Activated naive CD8-positive, alpha-beta T cell treated with anti-CD3 and anti-CD28 coated beads, Interleukin-2, amount 10 ng/mL, durations not matched to agents 7 days and 5 days (primary cell): ENCODE measurements around the gene RNGTT. TPM values are rescaled to one million over a fixed set of nuclear protein-coding genes. Genes with fewer than 3 reads are reported as not detected.
A peak's percentile ranks its signal among the peaks of the same experiment; 100 is the strongest.

Source experiments
- ATAC-seq: fragments of 150-1000 bp; cut with Tn5 transposase; one replicate; pipeline ENCODE4 v1.10.0; 2021; ENCODE audit warnings: low read depth, moderate library complexity
- POLR2A ChIA-PET: fragments of 350-600 bp; sonication (Branson Sonifier 250); formaldehyde crosslinking; loops from one replicate; lab custom pipeline; 2021; ENCODE audit warnings: antibody characterized with exemption; lab: Charles Lee
- DNase-seq: peaks from one replicate; pipeline ENCODE4 v3.0.0; 2021
- H3K27ac Mint-ChIP-seq: one replicate; pipeline ENCODE4 v1.8.0; 2022; ENCODE audit warnings: mild to moderate bottlenecking, mixed read lengths
- H3K27me3 Mint-ChIP-seq: one replicate; pipeline ENCODE4 v1.8.0; 2022; ENCODE audit warnings: mild to moderate bottlenecking, moderate library complexity, mixed read lengths
- H3K36me3 Mint-ChIP-seq: one replicate; pipeline ENCODE4 v1.8.0; 2021; ENCODE audit warnings: mild to moderate bottlenecking, mixed read lengths
- H3K4me1 Mint-ChIP-seq: one replicate; pipeline ENCODE4 v1.8.0; 2021; ENCODE audit warnings: mixed read lengths
- H3K4me3 Mint-ChIP-seq: one replicate; pipeline ENCODE4 v1.8.0; 2022; ENCODE audit warnings: mild to moderate bottlenecking, moderate library complexity, mixed read lengths
- H3K9me3 Mint-ChIP-seq: one replicate; pipeline ENCODE4 v1.8.0; 2021; ENCODE audit warnings: mixed read lengths
- total RNA-seq, 2 experiments: library from RNA; stranded (reverse); gene quantifications; one replicate each; pipeline ENCODE4 v1.2.3, GENCODE V29; 2021

The RNGTT gene
- total RNA-seq, 2 experiments from 2014 or later: 19.9 to 20.1 TPM

DNA sequence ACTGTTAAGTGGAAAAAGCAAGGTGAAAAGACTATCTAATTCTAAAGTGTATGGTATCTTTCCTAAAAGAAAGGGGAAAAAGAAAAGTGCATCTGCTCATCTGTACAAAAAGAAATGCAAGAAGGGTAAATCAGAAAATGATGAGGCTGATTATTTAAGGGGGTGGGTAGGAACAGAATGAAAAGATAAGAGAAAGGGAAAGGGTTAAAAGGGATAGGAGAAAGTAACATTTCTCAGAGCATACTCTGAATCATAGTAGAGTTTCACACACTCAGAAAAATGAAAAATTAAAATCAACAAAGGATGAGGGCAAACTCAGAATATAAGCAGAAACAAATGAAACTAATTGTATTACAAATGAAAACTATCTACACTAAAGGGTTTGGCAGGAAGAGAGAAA, 79.1 kb downstream of the RNGTT start:
- DNase-seq: no peak
- peaks cover 30% of the 10 kb centered on the region for H3K36me3 Mint-ChIP-seq
- H3K27ac Mint-ChIP-seq: no peak overlapping the region
- POLR2A ChIA-PET: no interaction called here
- H3K4me3 Mint-ChIP-seq: no peak overlapping the region
- H3K27me3 Mint-ChIP-seq: no peaks in the 10 kb centered on the region
- no peaks in the 10 kb centered on the region for H3K9me3 Mint-ChIP-seq
- no peak for ATAC-seq
- no peaks in the 10 kb centered on the region for H3K4me1 Mint-ChIP-seq

GRCh38 chr6:88882536-88882935, 80.9 kb downstream of the RNGTT start:
- POLR2A ChIA-PET: no interaction called here
- Mint-ChIP-seq H3K9me3 (no peaks in the 10 kb centered on the region), H3K4me1 (no peaks in the 10 kb centered on the region), H3K27me3 (no peaks in the 10 kb centered on the region), H3K4me3 (no peak overlapping the region), H3K27ac (no peak overlapping the region), H3K36me3 (peaks cover 27% of the 10 kb centered on the region)
- ATAC-seq (no peak), DNase-seq (no peak)

DNA sequence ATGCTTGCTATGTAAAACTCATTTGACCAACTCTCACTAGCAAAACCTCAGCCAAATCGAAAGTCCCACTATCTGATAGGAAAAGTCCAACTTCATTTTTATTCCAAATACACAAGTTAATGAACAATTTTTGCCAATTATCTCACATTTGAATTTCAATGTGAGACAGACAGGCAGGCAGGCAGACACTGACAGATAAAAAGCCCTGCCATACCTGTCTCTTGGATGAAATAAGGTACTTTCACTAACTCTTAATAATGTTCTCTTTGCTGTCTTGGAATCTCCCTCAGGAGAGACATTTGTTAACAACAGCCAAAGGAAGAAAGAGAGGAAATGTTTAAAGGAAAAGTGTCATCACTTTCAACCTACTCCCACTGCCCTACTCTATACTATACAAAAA, 82.0 kb downstream of the RNGTT start:
- Mint-ChIP-seq H3K4me1 (no peaks in the 10 kb centered on the region), H3K36me3 (peaks cover 20% of the 10 kb centered on the region), H3K27ac (no peak overlapping the region), H3K27me3 (no peaks in the 10 kb centered on the region), H3K4me3 (no peak overlapping the region), H3K9me3 (no peaks in the 10 kb centered on the region)
- ATAC-seq: no peak
- POLR2A ChIA-PET: no interaction called here
- no peak for DNase-seq

DNA sequence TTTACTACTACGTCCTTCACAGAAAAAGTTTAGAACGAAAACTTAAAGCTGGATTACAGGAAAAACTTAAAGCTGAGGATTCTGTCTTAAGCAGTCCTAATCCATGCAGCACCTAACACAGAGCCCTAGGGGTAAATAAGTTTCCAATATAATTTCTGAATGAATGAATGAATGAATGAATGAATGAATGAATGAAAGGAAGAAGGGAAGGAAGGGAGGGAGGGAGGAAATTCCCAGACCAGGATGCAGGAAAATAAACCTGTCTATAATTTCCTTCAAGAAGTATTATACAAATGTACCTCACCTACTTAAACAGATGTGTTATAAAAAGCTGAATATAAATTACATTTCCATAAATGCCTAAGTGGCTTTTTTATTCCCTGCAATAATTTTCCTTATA, 83.4 kb downstream of the RNGTT start:
- ATAC-seq: no peak
- Mint-ChIP-seq H3K27ac (no peak overlapping the region), H3K4me3 (no peak overlapping the region), H3K36me3 (peaks cover 9% of the 10 kb centered on the region), H3K27me3 (no peaks in the 10 kb centered on the region), H3K9me3 (no peaks in the 10 kb centered on the region), H3K4me1 (no peaks in the 10 kb centered on the region)
- no peak for DNase-seq
- POLR2A ChIA-PET: no interaction called here

DNA sequence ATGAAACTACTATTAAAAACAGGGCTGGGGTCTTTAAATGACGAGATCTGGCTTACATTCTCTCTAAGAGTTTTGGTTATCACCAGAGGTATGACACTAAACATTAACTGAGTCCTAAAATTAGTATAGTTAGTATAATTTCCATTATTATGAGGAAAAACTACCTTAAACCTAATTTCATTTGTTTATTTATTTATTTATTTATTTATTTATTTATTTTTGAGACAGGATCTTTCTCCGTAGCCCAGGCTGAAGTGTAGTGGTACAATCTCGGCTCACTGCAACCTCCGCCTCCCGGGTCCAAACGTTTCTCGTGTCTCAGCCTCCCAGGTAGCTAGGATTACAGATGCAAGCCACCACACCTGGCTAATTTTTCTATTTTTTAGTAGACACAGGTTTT, 85.5 kb downstream of the RNGTT start:
- POLR2A ChIA-PET: no interaction called here

GRCh38 chr6:88872962-88873361, 90.5 kb downstream of the RNGTT start:
- no peak overlapping the region for H3K4me3 Mint-ChIP-seq
- H3K27ac Mint-ChIP-seq: no peak overlapping the region
- DNase-seq (no peak), ATAC-seq (no peak)
- H3K9me3 Mint-ChIP-seq: no peaks in the 10 kb centered on the region
- H3K36me3 Mint-ChIP-seq: peaks cover 3% of the 10 kb centered on the region
- POLR2A ChIA-PET: no interaction called here
- no peaks in the 10 kb centered on the region for H3K27me3 Mint-ChIP-seq
- peaks cover 5% of the 10 kb centered on the region for H3K4me1 Mint-ChIP-seq

More for the DNA sequence above, 85.5 kb downstream of the RNGTT start:
- DNase-seq: no peak
- Mint-ChIP-seq H3K4me3 (no peak overlapping the region), H3K27ac (no peak overlapping the region), H3K4me1 (peaks cover 2% of the 10 kb centered on the region), H3K9me3 (no peaks in the 10 kb centered on the region), H3K36me3 (peaks cover 2% of the 10 kb centered on the region), H3K27me3 (no peaks in the 10 kb centered on the region)
- no peak for ATAC-seq

DNA sequence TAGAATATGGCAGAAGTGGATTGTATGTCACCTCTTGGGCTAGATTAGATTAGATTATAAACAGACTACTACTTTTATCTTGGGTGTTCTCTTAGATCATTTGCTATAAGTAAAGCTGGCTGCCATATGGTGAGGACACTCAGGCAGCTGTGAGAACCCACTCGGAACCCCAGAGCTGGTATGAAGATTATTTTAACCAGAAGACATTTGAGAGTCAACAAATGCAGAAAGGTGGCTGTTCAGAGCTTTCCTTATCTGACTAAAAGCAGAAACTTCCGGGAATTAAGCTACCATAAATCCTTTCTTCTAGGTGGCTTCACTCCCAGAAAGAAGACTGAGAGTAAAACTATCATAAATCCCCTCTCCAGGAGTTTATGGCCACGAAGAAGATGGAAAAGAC, 91.9 kb downstream of the RNGTT start:
- DNase-seq: no peak
- Mint-ChIP-seq H3K27ac (no peak overlapping the region), H3K36me3 (peaks cover 5% of the 10 kb centered on the region), H3K9me3 (no peaks in the 10 kb centered on the region), H3K4me1 (peaks cover 5% of the 10 kb centered on the region), H3K4me3 (no peak overlapping the region), H3K27me3 (no peaks in the 10 kb centered on the region)
- ATAC-seq: no peak
- POLR2A ChIA-PET: no interaction called here

DNA sequence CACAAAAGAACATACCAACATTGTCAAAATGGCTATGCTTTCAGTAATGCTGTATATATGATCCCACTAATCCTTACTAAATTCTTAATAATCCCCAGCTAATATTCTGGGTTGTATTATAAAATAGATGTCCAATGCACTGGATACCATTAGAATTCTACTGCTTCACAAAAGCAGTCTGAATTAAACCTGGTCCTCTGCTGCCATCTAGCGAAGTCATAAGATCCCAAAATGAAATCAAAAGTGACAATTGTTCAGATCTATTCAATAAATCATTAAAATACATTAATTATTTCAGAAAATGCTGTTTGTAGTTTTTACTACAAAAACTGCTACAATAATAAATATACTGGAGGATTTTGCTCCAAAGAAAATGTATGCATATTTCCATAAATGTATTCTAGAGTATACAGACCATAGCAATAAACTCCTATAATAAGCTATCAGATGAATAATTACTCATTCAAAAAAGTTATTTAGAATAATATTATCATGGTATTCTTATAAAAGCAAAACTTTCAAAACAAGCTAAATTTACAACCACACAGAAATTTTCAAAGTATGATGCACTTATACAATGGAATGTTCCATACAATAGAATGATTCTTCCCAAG, 92.6 kb downstream of the RNGTT start:
- H3K4me1 Mint-ChIP-seq: peaks cover 10% of the 10 kb centered on the region
- H3K27ac Mint-ChIP-seq: no peak overlapping the region
- no peaks in the 10 kb centered on the region for H3K27me3 Mint-ChIP-seq
- ATAC-seq (no peak), DNase-seq (no peak)
- POLR2A ChIA-PET: interaction anchor here (0.6 kb wide), 1 partner anchor 50 kb away, joined by 3 read pairs; no protein-coding TSS in a partner anchor
- H3K36me3 Mint-ChIP-seq: peaks cover 7% of the 10 kb centered on the region
- no peak overlapping the region for H3K4me3 Mint-ChIP-seq
- no peaks in the 10 kb centered on the region for H3K9me3 Mint-ChIP-seq

DNA sequence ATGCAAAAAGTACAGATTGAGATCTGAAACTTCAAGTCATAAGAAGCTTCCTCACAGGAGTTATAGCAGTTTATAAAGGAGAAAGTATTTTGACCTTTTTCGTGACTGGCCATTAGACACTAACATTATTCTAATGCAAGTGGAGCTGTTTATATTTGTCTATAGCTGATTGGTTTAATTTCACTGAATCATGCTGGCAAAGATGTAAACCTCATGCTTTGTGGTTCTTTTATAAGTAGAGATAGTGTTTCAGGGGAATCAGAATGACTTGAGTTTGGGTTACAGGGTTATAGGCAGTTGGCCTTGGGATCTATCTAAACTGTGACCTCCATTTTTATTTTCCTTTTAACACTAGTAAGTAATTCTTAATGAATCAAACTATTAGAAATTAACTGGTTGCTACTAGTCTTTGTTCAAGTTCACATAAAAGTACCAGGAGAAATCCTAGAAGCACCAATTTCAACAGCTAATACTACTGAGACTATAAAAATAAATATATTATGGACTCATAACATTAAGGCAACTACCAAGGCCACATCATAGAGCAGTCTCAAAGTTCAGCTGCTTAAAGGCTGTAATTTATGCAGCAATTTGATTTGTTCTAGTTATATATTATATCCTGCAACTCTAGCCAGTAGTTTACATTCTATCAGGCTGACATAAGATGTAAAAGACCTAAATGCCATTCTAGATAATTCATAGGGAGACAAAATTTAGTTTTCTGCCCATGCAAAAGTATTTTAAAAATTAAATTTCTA, 94.0 kb downstream of the RNGTT start:
- DNase-seq: no peak
- H3K9me3 Mint-ChIP-seq: no peaks in the 10 kb centered on the region

DNA sequence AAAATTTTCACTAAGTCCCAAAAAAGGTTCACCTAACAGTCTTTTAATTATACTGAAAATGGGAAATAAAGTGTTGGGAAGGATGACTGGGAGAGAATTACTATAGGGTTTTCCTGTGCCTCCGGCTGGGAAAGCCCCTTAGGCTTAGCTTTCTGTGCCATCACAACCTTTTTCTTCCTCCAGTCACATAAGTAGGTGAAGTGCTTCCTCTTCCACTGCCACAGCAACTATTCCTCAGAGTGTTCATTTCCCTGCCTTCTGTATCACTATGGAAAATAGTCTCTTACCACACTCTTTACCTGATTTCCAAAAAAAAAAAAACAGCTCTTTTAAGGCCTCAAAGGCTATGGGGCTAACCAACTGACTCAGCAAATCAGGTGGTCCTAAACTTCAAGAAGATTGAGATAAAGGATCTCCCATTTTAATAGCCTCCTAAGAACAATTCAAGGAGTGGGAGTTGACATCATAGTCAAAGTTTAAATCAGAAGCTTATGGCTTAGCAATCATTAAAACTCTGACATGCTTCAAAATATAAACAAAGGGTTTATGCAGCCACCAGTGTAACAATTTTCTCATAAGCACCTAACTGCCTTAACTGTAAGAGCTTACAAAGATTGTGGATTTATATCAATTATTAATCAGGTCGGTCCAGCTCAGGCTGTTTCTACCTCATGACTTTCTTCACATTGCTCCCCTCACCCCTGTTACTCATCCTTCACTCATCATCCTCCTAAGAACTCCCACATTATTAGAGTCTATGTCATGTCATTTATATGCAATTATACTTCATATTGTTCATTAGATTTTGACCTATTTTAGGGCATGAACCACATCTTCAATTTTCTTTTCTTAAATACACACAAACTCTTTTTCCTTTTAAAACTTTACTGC, 95.3 kb downstream of the RNGTT start:
- H3K4me3 Mint-ChIP-seq: no peak overlapping the region
- H3K27me3 Mint-ChIP-seq: no peaks in the 10 kb centered on the region
- POLR2A ChIA-PET: no interaction called here
- H3K4me1 Mint-ChIP-seq: peaks cover 16% of the 10 kb centered on the region
- H3K36me3 Mint-ChIP-seq: peaks cover 13% of the 10 kb centered on the region
- DNase-seq: no peak
- no peak overlapping the region for H3K27ac Mint-ChIP-seq
- H3K9me3 Mint-ChIP-seq: no peaks in the 10 kb centered on the region
- no peak for ATAC-seq

More for the DNA sequence above, 94.0 kb downstream of the RNGTT start:
- POLR2A ChIA-PET: interaction anchor here (0.6 kb wide), 1 partner anchor 1777 kb away, joined by 4 read pairs; no protein-coding TSS in a partner anchor
- no peak overlapping the region for H3K27ac Mint-ChIP-seq
- H3K4me1 Mint-ChIP-seq: peaks cover 15% of the 10 kb centered on the region
- no peak for ATAC-seq
- no peaks in the 10 kb centered on the region for H3K27me3 Mint-ChIP-seq
- H3K36me3 Mint-ChIP-seq: peaks cover 13% of the 10 kb centered on the region
- no peak overlapping the region for H3K4me3 Mint-ChIP-seq

- Mint-ChIP-seq H3K27ac (no peak overlapping the region), H3K36me3 (peaks cover 21% of the 10 kb centered on the region), H3K9me3 (no peaks in the 10 kb centered on the region), H3K4me3 (no peak overlapping the region), H3K4me1 (peaks cover 13% of the 10 kb centered on the region), H3K27me3 (no peaks in the 10 kb centered on the region)
- POLR2A ChIA-PET: no interaction called here
- DNase-seq: no peak
- ATAC-seq: no peak
Measured at GRCh38 chr6:88866856-88867255, 96.6 kb downstream of the RNGTT start.

DNA sequence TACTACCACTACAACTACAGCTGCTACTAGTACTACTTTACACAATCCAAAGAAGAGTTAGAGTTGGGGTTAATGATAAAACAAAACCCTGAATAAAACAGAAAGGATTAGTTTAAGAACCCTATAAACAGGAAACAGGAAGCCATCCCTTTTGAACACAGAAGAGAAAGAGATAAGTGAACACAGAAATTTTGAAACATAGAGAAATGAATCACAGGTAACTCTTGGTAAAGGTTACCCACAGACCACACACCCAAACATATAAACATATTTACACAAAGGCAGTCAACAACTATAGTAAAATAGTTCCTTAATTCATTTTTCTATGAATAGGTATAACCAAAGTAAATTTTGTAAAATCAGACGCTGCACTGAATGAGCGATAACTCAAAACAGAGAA, 98.1 kb downstream of the RNGTT start:
- ATAC-seq (no peak), DNase-seq (no peak)
- POLR2A ChIA-PET: no interaction called here
- H3K4me3 Mint-ChIP-seq: no peak overlapping the region
- H3K9me3 Mint-ChIP-seq: no peaks in the 10 kb centered on the region
- peak overlapping the region; percentile 17 for H3K27ac Mint-ChIP-seq
- no peaks in the 10 kb centered on the region for H3K27me3 Mint-ChIP-seq
- peaks cover 23% of the 10 kb centered on the region for H3K36me3 Mint-ChIP-seq
- peaks cover 13% of the 10 kb centered on the region for H3K4me1 Mint-ChIP-seq

- Mint-ChIP-seq H3K36me3 (peaks cover 23% of the 10 kb centered on the region), H3K4me3 (no peak overlapping the region), H3K9me3 (no peaks in the 10 kb centered on the region), H3K27ac (peak overlapping the region; percentile 6), H3K27me3 (no peaks in the 10 kb centered on the region), H3K4me1 (peaks cover 13% of the 10 kb centered on the region)
- ATAC-seq: no peak
- POLR2A ChIA-PET: no interaction called here
- no peak for DNase-seq
Measured at GRCh38 chr6:88864359-88865054, 98.9 kb downstream of the RNGTT start.
